ENCODE measurements around the gene ACSM3. TPM values are rescaled to one million over a fixed set of nuclear protein-coding genes. Genes with fewer than 3 reads are reported as not detected.

Gene ACSM3
- total RNA-seq, 1 donor from 2014 or later: 0.40 TPM

GRCh38 chr16:20830372-20830771 lies 66.6 kb downstream of the ACSM3 start:
- H3K4me3 Mint-ChIP-seq: no peak overlapping the region
- H3K36me3 Mint-ChIP-seq (ENCODE audit: low read depth): peaks cover 12% of the 10 kb centered on the region
- TF ChIP-seq CTCF (conservative IDR thresholded peaks at IDR 0.05): no peak
- H3K4me1 Mint-ChIP-seq: no peaks in the 10 kb centered on the region
- DNase-seq (ENCODE audit: low read depth, low spot score): no peak
- H3K9me3 Mint-ChIP-seq: no peaks in the 10 kb centered on the region
- H3K27ac Mint-ChIP-seq (ENCODE audit: unreplicated experiment): no peak overlapping the region
- no peaks in the 10 kb centered on the region for H3K27me3 Mint-ChIP-seq (ENCODE audit: low read depth)

- no peak for TF ChIP-seq CTCF (conservative IDR thresholded peaks at IDR 0.05)
Measured at GRCh38 chr16:20833086-20833485, 69.3 kb downstream of the ACSM3 start.

GRCh38 chr16:20838240-20838639 lies 74.4 kb downstream of the ACSM3 start:
- Mint-ChIP-seq H3K4me3 (no peak overlapping the region), H3K27me3 (ENCODE audit: low read depth) (no peaks in the 10 kb centered on the region), H3K36me3 (ENCODE audit: low read depth) (peaks cover 49% of the 10 kb centered on the region), H3K9me3 (peaks cover 2% of the 10 kb centered on the region), H3K27ac (ENCODE audit: unreplicated experiment) (no peak overlapping the region), H3K4me1 (no peaks in the 10 kb centered on the region)
- no peak for DNase-seq (ENCODE audit: low read depth, low spot score)
- TF ChIP-seq CTCF (conservative IDR thresholded peaks at IDR 0.05): no peak

More at GRCh38 chr16:20833086-20833485, 69.3 kb downstream of the ACSM3 start:
- Mint-ChIP-seq H3K9me3 (peaks cover 2% of the 10 kb centered on the region), H3K4me1 (no peaks in the 10 kb centered on the region), H3K27me3 (ENCODE audit: low read depth) (no peaks in the 10 kb centered on the region), H3K36me3 (ENCODE audit: low read depth) (peaks cover 34% of the 10 kb centered on the region), H3K4me3 (no peak overlapping the region), H3K27ac (ENCODE audit: unreplicated experiment) (no peak overlapping the region)
- DNase-seq (ENCODE audit: low read depth, low spot score): no peak

GRCh38 chr16:20839504-20839903 lies 75.7 kb downstream of the ACSM3 start:
- peaks cover 2% of the 10 kb centered on the region for H3K9me3 Mint-ChIP-seq
- H3K4me1 Mint-ChIP-seq: no peaks in the 10 kb centered on the region
- no peak for DNase-seq (ENCODE audit: low read depth, low spot score)
- no peak for TF ChIP-seq CTCF (conservative IDR thresholded peaks at IDR 0.05)
- no peak overlapping the region for H3K27ac Mint-ChIP-seq (ENCODE audit: unreplicated experiment)
- H3K4me3 Mint-ChIP-seq: no peak overlapping the region
- H3K27me3 Mint-ChIP-seq (ENCODE audit: low read depth): no peaks in the 10 kb centered on the region
- H3K36me3 Mint-ChIP-seq (ENCODE audit: low read depth): peaks cover 44% of the 10 kb centered on the region

GRCh38 chr16:20844054-20844453 lies 80.2 kb downstream of the ACSM3 start:
- no peaks in the 10 kb centered on the region for H3K9me3 Mint-ChIP-seq
- H3K4me3 Mint-ChIP-seq: no peak overlapping the region
- H3K27me3 Mint-ChIP-seq (ENCODE audit: low read depth): no peaks in the 10 kb centered on the region
- no peak overlapping the region for H3K27ac Mint-ChIP-seq (ENCODE audit: unreplicated experiment)
- H3K4me1 Mint-ChIP-seq: no peaks in the 10 kb centered on the region
- peaks cover 7% of the 10 kb centered on the region for H3K36me3 Mint-ChIP-seq (ENCODE audit: low read depth)
- TF ChIP-seq CTCF (conservative IDR thresholded peaks at IDR 0.05): no peak
- DNase-seq (ENCODE audit: low read depth, low spot score): no peak

GRCh38 chr16:20844588-20844987 lies 80.8 kb downstream of the ACSM3 start:
- no peak overlapping the region for H3K27ac Mint-ChIP-seq (ENCODE audit: unreplicated experiment)

More at GRCh38 chr16:20844588-20844987, 80.8 kb downstream of the ACSM3 start:
- Mint-ChIP-seq H3K36me3 (ENCODE audit: low read depth) (peaks cover 7% of the 10 kb centered on the region), H3K27me3 (ENCODE audit: low read depth) (no peaks in the 10 kb centered on the region), H3K9me3 (no peaks in the 10 kb centered on the region), H3K4me1 (no peaks in the 10 kb centered on the region), H3K4me3 (no peak overlapping the region)
- no peak for DNase-seq (ENCODE audit: low read depth, low spot score)
- no peak for TF ChIP-seq CTCF (conservative IDR thresholded peaks at IDR 0.05)

All from neural crest cell (in vitro differentiated cells).